Gastroesophageal sphincter (tissue), 3 donors: Measurements from ENCODE around the gene TMEM117.

Experiments used
- POLR2A ChIP-seq, 2 donors: fragments of 450-650 bp; IDR thresholded peaks; one replicate each; pipeline ENCODE4 v1.6.1; 2017; ENCODE audit warnings: antibody characterized with exemption in 2 of 2, mild to moderate bottlenecking in 2 of 2, moderate library complexity in 1 of 2
- POLR2AphosphoS5 ChIP-seq: sonication (generic); formaldehyde crosslinking; IDR thresholded peaks from one replicate; pipeline ENCODE4 v1.6.1; 2017; ENCODE audit warnings: antibody characterized with exemption
- TF ChIP-seq, protein P1 (sequence below), 4 experiments: fragments of 200-600 bp in 2 of 4; fragments of 450-650 bp in 2 of 4; sonication (generic) in 1 of 4; IDR thresholded peaks; one replicate each; pipeline ENCODE4 v1.5.1; 2017 to 2019; ENCODE audit warnings: antibody characterized with exemption in 4 of 4, mild to moderate bottlenecking in 2 of 4, moderate library complexity in 2 of 4

DNA sequence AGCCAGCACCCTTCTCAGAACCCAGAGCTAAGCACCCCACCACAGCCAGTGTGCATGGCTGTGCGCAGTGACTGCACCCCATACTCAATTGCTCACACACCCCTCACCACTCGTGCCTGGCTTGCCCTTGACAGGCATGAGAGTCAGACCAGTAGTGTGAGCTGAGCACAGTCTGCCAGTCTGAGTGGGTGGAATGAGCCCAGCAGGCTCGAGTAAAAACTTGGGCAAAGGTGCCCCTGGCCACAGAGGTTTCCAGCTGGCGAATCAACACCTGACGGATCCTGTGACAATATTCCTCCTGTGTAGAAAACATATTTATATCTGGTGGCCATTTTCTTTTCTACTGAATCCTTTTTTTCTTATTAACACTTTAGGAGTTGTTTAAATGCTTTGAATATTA is 202.5 kb downstream of the TMEM117 start:
- TF ChIP-seq, protein P1, sequence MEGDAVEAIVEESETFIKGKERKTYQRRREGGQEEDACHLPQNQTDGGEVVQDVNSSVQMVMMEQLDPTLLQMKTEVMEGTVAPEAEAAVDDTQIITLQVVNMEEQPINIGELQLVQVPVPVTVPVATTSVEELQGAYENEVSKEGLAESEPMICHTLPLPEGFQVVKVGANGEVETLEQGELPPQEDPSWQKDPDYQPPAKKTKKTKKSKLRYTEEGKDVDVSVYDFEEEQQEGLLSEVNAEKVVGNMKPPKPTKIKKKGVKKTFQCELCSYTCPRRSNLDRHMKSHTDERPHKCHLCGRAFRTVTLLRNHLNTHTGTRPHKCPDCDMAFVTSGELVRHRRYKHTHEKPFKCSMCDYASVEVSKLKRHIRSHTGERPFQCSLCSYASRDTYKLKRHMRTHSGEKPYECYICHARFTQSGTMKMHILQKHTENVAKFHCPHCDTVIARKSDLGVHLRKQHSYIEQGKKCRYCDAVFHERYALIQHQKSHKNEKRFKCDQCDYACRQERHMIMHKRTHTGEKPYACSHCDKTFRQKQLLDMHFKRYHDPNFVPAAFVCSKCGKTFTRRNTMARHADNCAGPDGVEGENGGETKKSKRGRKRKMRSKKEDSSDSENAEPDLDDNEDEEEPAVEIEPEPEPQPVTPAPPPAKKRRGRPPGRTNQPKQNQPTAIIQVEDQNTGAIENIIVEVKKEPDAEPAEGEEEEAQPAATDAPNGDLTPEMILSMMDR (IDR thresholded peaks at IDR 0.05) = no peak
- TF ChIP-seq POLR2A (IDR thresholded peaks at IDR 0.05) (no peak), POLR2AphosphoS5 (no peak)
